Heart left ventricle (tissue), 16 donors: Measurements from ENCODE around the gene GPC2. TPM values are rescaled to one million over a fixed set of nuclear protein-coding genes. Genes with fewer than 3 reads are reported as not detected.
"Not testable (repeated sequence)": the region's sequence is repeated elsewhere in the genome, so short reads cannot be mapped to it uniquely, and the experiment has no call there.

Experiments used
- ATAC-seq, 4 donors: fragments of 200-7000 bp; cut with Tn5 transposase; one replicate each; pipeline ENCODE4 v1.9.1; 2020 to 2022; ENCODE audit warnings: moderate library complexity in 4 of 4, mild to moderate bottlenecking in 3 of 4, moderate number of reproducible peaks in 1 of 4
- DNase-seq, 5 donors: peaks; one replicate each; pipeline ENCODE4 v3.0.0-alpha.2; 2020
- H3K27ac ChIP-seq, 12 donors: fragments of 200-600 bp; sonication (generic) in 4 of 12; one replicate each; pipeline versions ENCODE4 v1.5.0 to v1.8.0; 2016 to 2022; ENCODE audit warnings: mild to moderate bottlenecking in 2 of 12
- H3K27me3 ChIP-seq, 9 donors: fragments of 200-600 bp; sonication (generic) in 2 of 9; one replicate each; pipeline versions ENCODE4 v1.5.1 to v1.8.0; 2016 to 2022; ENCODE audit warnings: mild to moderate bottlenecking in 3 of 9
- H3K36me3 ChIP-seq, 9 donors: fragments of 200-600 bp; sonication (generic) in 2 of 9; one replicate each; pipeline versions ENCODE4 v1.5.0 to v1.8.0; 2018 to 2022; ENCODE audit warnings: mild to moderate bottlenecking in 2 of 9
- H3K4me1 ChIP-seq, 12 donors: fragments of 200-600 bp; sonication (generic) in 4 of 12; one replicate each; pipeline versions ENCODE4 v1.5.0 to v1.8.0; 2016 to 2022; ENCODE audit warnings: mild to moderate bottlenecking in 3 of 12
- H3K4me3 ChIP-seq, 12 donors: fragments of 200-600 bp; sonication (generic) in 4 of 12; one replicate each; pipeline versions ENCODE4 v1.5.0 to v1.8.0; 2017 to 2022; ENCODE audit warnings: mild to moderate bottlenecking in 9 of 12, moderate library complexity in 4 of 12
- H3K9me3 ChIP-seq, 12 donors: fragments of 200-600 bp; sonication (generic) in 4 of 12; one replicate each; pipeline versions ENCODE4 v1.5.0 to v1.8.0; 2016 to 2022; ENCODE audit warnings: mild to moderate bottlenecking in 1 of 12
- CTCF ChIP-seq, 12 donors: fragments of 200-600 bp; sonication (generic) in 4 of 12; IDR thresholded peaks; one replicate each; pipeline versions ENCODE4 v1.5.0 to v1.8.0; 2018 to 2022; ENCODE audit warnings: antibody characterized with exemption in 12 of 12, mild to moderate bottlenecking in 5 of 12
- POLR2A ChIP-seq, 2 donors: fragments of 450-650 bp; IDR thresholded peaks; one replicate each; pipeline ENCODE4 v1.6.1; 2017; ENCODE audit warnings: antibody characterized with exemption in 2 of 2, mild to moderate bottlenecking in 2 of 2, moderate library complexity in 2 of 2
- WGBS, 4 donors: extraction: QIAGEN DNeasy Blood & Tissue Kit in 2 of 4; methylation state at CpG; one replicate each; pipeline versions ENCODE4 v1.1.5 to v1.1.7; 2013 to 2018; 5-methylcytosine and 5-hydroxymethylcytosine counted together
- intact Hi-C, 10 donors: fragments of 100-400 bp; cut with DNase I; formaldehyde crosslinking; loops; one replicate each; pipeline versions ENCODE4 v1.11.1 to v1.14.2; 2022
- polyA plus RNA-seq, 2 donors: library from polyadenylated mRNA; stranded (reverse); fragments of 200-250 nt; gene quantifications; one replicate each; pipeline ENCODE4 v1.2.3, GENCODE V29; 2013
- total RNA-seq, 9 donors: library from RNA; depleted of rRNA in 2 of 9; stranded (reverse); fragments of >200 nt in 2 of 9; fragmentation: NEBNext Ultra II Directional in 3 of 9; extraction: Animal tissue kit (Norgen Biotek cat#: 25700) in 3 of 9; gene quantifications; one replicate each; pipeline versions ENCODE4 v1.1.0 to v1.2.4, GENCODE V29; 2016 to 2023
- donor health status: ischemic (EF 13 %, LVEDD 7.1; RV severe dilation, severe dysfunction).
- donor health status: healthy with polysubstance abuse.
- donor health status: DM: no; HTN: yes; CAD: no.
- donor health status: DM: no; HTN: no; CAD: no.
- donor health status: ischemic (EF 25% LVEDD 6.9; RV normal size, moderate dysfunction).
- donor health status: ischemic (EF 25% LVEDD 5.7; RV mildly dilated, moderate dysfunction).
- donor health status: healthy.
- donor health status: DM: yes; HTN: yes; CAD: no.
- donor health status: ischemic (EF 35%, LVEDD 5.7; RV mildly dilated, moderate dysfunction).
- donor health status: nonischemic (EF 11% LVEDD 7.7; RV severe dilation, severe dysfunction).
- donor health status: DM: yes; HTN: yes; CAD: no.
- donor health status: PGD.
- donor health status: ischemic (EF 29% LVEDD 5.4; RV normal size, mild dysfunction).
- donor health status: nonischemic (EF 23%, LVEDD 6.1; RV moderate dilation, normal function).

GPC2 gene
- total and polyA plus RNA-seq, 11 donors: 0.27 to 1.1 (median 0.50) TPM; not detected in 2

GRCh38 chr7:100219271-100219737 lies 42.1 kb upstream of the GPC2 start:
- Histone ChIP-seq H3K9me3 (no peaks in the 10 kb centered on the region), H3K4me3 (peak overlapping the region in 1 of 12 donors; percentile 55), H3K27me3 (no peaks in the 10 kb centered on the region), H3K27ac (peak overlapping the region in 1 of 12 donors; percentile 87), H3K36me3 (peaks cover 0 to 9% (median 0%) of the 10 kb centered on the region in 9 donors), H3K4me1 (peaks cover 0 to 13% (median 0%) of the 10 kb centered on the region in 12 donors)
- WGBS, 4 donors: 85 to 89% (median 86%) methylated on average over 7 to 10 of the region's 10 CpGs
- intact Hi-C loops: loop anchor here in 7 of 10 donors (2.0 to 10.0 kb wide), 5 partner anchors 82 to 225 kb away; no protein-coding TSS in a partner anchor
- ATAC-seq (no peak), DNase-seq (no peak)
- TF ChIP-seq POLR2A (IDR thresholded peaks at IDR 0.05): no peak
- TF ChIP-seq CTCF (IDR thresholded peaks at IDR 0.05): no peak

- not testable (repeated sequence) for H3K27ac ChIP-seq, H3K36me3 ChIP-seq, H3K27me3 ChIP-seq, H3K4me3 ChIP-seq, H3K9me3 ChIP-seq
- peaks cover 0 to 13% (median 0%) of the 10 kb centered on the region in 12 donors for H3K4me1 ChIP-seq
- WGBS, 4 donors: 0 to 1% (median 0%) methylated on average over 2 of the region's 5 CpGs
- ATAC-seq: peak in 2 of 4 donors; percentile 47 to 57
- intact Hi-C loops: loop anchor here in 9 of 10 donors (2.0 to 10.0 kb wide), 5 partner anchors 81 to 223 kb away; no protein-coding TSS in a partner anchor
- peak; percentile 63 to 90 (median 82) for DNase-seq
- TF ChIP-seq CTCF (IDR thresholded peaks at IDR 0.05): peak; percentile 32 to 64 (median 49)
Observed at GRCh38 chr7:100217934-100218333, 40.8 kb upstream of the GPC2 start.

DNA sequence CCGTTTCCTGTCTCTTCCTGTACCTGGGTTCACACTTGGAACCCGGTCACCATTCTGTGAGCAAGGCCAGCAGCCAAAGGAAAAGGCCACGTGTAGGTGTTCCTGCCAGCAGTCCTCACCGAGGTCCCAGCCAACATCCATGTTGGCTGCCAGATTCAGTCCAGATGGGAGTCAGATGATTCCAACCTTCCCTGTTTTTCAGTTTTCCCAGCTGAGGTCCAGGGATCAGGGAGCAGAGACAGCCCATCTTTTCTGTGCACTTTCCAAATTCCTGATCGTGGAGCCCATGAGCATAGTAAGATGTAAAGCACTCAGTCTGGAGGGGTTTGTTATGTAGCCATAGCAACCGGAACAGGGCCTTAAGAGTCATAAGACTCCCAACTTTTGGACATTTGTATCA lies 38.7 kb upstream of the GPC2 start:
- no peak overlapping the region for H3K4me3 ChIP-seq
- no peaks in the 10 kb centered on the region for H3K9me3 ChIP-seq
- intact Hi-C loops: loop anchor here in 9 of 10 donors (2.0 to 10.0 kb wide), 5 partner anchors 79 to 221 kb away; no protein-coding TSS in a partner anchor
- no peak for TF ChIP-seq POLR2A (IDR thresholded peaks at IDR 0.05)
- TF ChIP-seq CTCF (IDR thresholded peaks at IDR 0.05): no peak
- H3K4me1 ChIP-seq: peaks cover 0 to 13% (median 0%) of the 10 kb centered on the region in 12 donors
- DNase-seq: peak in 4 of 5 donors; percentile 30 to 71 (median 48)
- H3K27me3 ChIP-seq: no peaks in the 10 kb centered on the region
- no peaks in the 10 kb centered on the region for H3K36me3 ChIP-seq
- 21 to 34% (median 26%) methylated on average over 6 of the region's 6 CpGs for WGBS, 4 donors
- peak overlapping the region in 2 of 12 donors; percentile 4 to 7 for H3K27ac ChIP-seq
- peak; percentile 59 to 71 (median 64) for ATAC-seq

GRCh38 chr7:100214356-100214755 lies 37.2 kb upstream of the GPC2 start:
- H3K36me3 ChIP-seq, H3K27me3 ChIP-seq, H3K27ac ChIP-seq, DNase-seq, H3K4me3 ChIP-seq, ATAC-seq, H3K9me3 ChIP-seq: not testable (repeated sequence)
- intact Hi-C loops: loop anchor here in 3 of 10 donors (5.0 to 10.0 kb wide), 3 partner anchors 82 to 220 kb away; no protein-coding TSS in a partner anchor
- WGBS, 4 donors: 82 to 91% (median 88%) methylated on average over 5 of the region's 5 CpGs
- H3K4me1 ChIP-seq: peaks cover 0 to 13% (median 0%) of the 10 kb centered on the region in 12 donors
